Measurements from ENCODE around the gene CHI3L1. TPM values are rescaled to one million over a fixed set of nuclear protein-coding genes. Genes with fewer than 3 reads are reported as not detected.

Gene CHI3L1
- total and polyA plus RNA-seq, 2 donors (not counting 1 experiment from before 2014, with no cell fraction given) = 0.15 TPM; not detected in 1

- H3K9me3 Mint-ChIP-seq (ENCODE audit: insufficient read depth) = no peaks in the 10 kb centered on the region
- DNase-seq (no peak), ATAC-seq (ENCODE audit: low read depth) (no peak)
- no peak overlapping the region for H3K4me2 ChIP-seq (replicated peaks; ENCODE audit: low read depth, low read length, poor library complexity, severe bottlenecking)
- peaks cover 0 to 5% (median 0%) of the 10 kb centered on the region in 3 donors for H3K9me3 ChIP-seq (ENCODE audit: control extremely low read depth in 1 of 3, control insufficient read depth in 2 of 3, insufficient read depth in 1 of 3, low read length in 2 of 3)
- ChIA-PET POLR2A (no interaction called here), CTCF (no interaction called here)
- no peak overlapping the region for H3K4me3 ChIP-seq (ENCODE audit: control extremely low read depth in 1 of 5, extremely low read depth in 1 of 5, insufficient read depth in 1 of 5, low read depth in 2 of 5, low read length in 4 of 5)
- H3K36me3 ChIP-seq (replicated peaks in 1 of 2; ENCODE audit: control extremely low read depth in 1 of 2, control insufficient read depth in 1 of 2, extremely low read depth in 1 of 2, insufficient read depth in 2 of 2, low read length in 1 of 2) = no peaks in the 10 kb centered on the region
- intact Hi-C loops (cut with micrococcal nuclease) = no loop called here
- peaks cover 0 to 3% (median under 1%) of the 10 kb centered on the region in 4 experiments for H3K27me3 ChIP-seq (replicated peaks in 1 of 4; ENCODE audit: control extremely low read depth in 1 of 4, control insufficient read depth in 3 of 4, insufficient read depth in 4 of 4, low read length in 3 of 4)
- no peaks in the 10 kb centered on the region for H3K79me2 ChIP-seq (ENCODE audit: control insufficient read depth, insufficient read depth, low read length)
- no peak overlapping the region for H3K27ac ChIP-seq (ENCODE audit: low read length in 2 of 2)
- WGBS (ENCODE audit: insufficient coverage) = 65% methylated on average over 18 of the region's 23 CpGs
- H3K27ac Mint-ChIP-seq = no peak overlapping the region
- H3K4me3 Mint-ChIP-seq = no peak overlapping the region
- no peaks in the 10 kb centered on the region for H3K4me1 ChIP-seq (ENCODE audit: control insufficient read depth in 2 of 2, insufficient read depth in 2 of 2, low read length in 2 of 2)
- TF ChIP-seq EZH2 (IDR thresholded peaks at IDR 0.05; ENCODE audit: borderline replicate concordance, insufficient read depth, low read depth, low read length, poor library complexity, severe bottlenecking) (no peak), CTCF (IDR thresholded peaks at IDR 0.05) (no peak)
- no peak overlapping the region for H2AFZ ChIP-seq (ENCODE audit: insufficient read depth, low read depth, low read length, poor library complexity, severe bottlenecking)
- H4K20me1 ChIP-seq (ENCODE audit: control insufficient read depth, insufficient read depth, low read length, poor library complexity, severe bottlenecking) = no peaks in the 10 kb centered on the region
- peaks cover 26% of the 10 kb centered on the region for H3K27me3 Mint-ChIP-seq
- peaks cover 6% of the 10 kb centered on the region for H3K4me1 Mint-ChIP-seq
- H3K9ac ChIP-seq (ENCODE audit: low read length) = no peak overlapping the region
Measured at GRCh38 chr1:203167026-203167912, 19.2 kb downstream of the CHI3L1 start.

Data from B cell (primary cell).